ENCODE data around the gene CCDC71L. TPM values are rescaled to one million over a fixed set of nuclear protein-coding genes. Genes with fewer than 3 reads are reported as not detected.

CCDC71L gene
- total and polyA plus RNA-seq, 4 donors, result 8.5 to 47.6 (median 23.4) TPM

DNA sequence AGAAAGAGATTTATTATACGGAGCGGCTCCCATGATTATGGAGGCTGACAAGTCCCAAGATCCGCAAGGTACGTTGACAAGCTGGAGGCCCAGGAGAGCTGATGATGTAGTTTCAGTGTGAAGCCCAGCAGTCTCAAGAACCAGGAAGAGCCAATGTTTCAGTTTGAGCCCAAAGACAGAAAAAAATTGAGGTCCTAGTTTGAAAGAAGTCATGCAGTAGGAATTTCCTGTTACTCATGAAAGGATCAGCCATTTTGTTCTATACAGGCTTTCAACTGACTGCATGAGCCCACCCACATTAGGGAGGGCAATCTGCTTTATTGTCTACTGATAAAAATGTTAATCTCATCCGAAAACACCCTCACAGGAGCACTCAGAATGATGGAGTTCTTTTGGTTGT, 51.5 kb downstream of the CCDC71L start:
- Histone ChIP-seq H3K4me1 (ENCODE audit: control insufficient read depth in 5 of 5, insufficient read depth in 5 of 5, low read length in 5 of 5) (peaks cover 0 to 2% (median 0%) of the 10 kb centered on the region in 5 donors), H3K9me3 (ENCODE audit: control insufficient read depth in 4 of 4, insufficient read depth in 3 of 4, low read length in 3 of 4) (peaks cover 0 to 3% (median 1%) of the 10 kb centered on the region in 4 donors), H3K4me3 (no peak overlapping the region), H3K36me3 (ENCODE audit: control insufficient read depth in 4 of 4, insufficient read depth in 4 of 4, low read length in 4 of 4) (no peaks in the 10 kb centered on the region), H3K27ac (ENCODE audit: low read depth in 1 of 2, low read length in 1 of 2) (no peak overlapping the region), H3K9ac (ENCODE audit: insufficient read depth in 1 of 2, low read length in 2 of 2) (no peak overlapping the region), H3K27me3 (ENCODE audit: control insufficient read depth in 3 of 3, insufficient read depth in 3 of 3, low read length in 2 of 3) (no peaks in the 10 kb centered on the region)
- no peak for ATAC-seq (ENCODE audit: insufficient read depth, low FRiP score)
- TF ChIP-seq, protein P1, sequence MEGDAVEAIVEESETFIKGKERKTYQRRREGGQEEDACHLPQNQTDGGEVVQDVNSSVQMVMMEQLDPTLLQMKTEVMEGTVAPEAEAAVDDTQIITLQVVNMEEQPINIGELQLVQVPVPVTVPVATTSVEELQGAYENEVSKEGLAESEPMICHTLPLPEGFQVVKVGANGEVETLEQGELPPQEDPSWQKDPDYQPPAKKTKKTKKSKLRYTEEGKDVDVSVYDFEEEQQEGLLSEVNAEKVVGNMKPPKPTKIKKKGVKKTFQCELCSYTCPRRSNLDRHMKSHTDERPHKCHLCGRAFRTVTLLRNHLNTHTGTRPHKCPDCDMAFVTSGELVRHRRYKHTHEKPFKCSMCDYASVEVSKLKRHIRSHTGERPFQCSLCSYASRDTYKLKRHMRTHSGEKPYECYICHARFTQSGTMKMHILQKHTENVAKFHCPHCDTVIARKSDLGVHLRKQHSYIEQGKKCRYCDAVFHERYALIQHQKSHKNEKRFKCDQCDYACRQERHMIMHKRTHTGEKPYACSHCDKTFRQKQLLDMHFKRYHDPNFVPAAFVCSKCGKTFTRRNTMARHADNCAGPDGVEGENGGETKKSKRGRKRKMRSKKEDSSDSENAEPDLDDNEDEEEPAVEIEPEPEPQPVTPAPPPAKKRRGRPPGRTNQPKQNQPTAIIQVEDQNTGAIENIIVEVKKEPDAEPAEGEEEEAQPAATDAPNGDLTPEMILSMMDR (IDR thresholded peaks at IDR 0.05; ENCODE audit: control extremely low read depth, extremely low read depth), result no peak
- WGBS, 2 donors, result 94 to 95% methylated on average over 5 of the region's 5 CpGs
- DNase-seq, result no peak

DNA sequence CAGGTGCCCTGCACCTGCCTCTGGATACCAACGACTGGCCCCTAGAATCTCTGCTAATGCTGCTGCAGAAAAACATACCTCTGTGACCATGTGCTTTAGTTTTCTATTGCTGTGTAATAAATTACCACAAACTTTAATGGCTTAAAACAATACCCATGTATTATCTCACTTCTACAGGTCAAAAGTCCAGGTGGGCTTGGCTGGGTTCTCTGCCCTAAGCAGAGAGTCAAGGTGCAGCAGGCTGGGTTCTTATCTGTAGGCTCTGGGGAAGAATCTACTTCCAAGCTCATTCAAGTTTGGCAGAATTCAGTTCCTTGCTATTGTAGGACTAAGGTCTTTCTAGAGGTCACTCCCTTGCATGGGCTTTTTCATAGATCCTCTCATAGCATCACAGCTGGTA, 52.3 kb downstream of the CCDC71L start:
- no peak overlapping the region for H3K27ac ChIP-seq (ENCODE audit: low read depth in 1 of 2, low read length in 1 of 2)
- no peak for ATAC-seq (ENCODE audit: insufficient read depth, low FRiP score)
- no peak overlapping the region for H3K4me3 ChIP-seq
- no peak for DNase-seq
- TF ChIP-seq, protein P1 (IDR thresholded peaks at IDR 0.05; ENCODE audit: control extremely low read depth, extremely low read depth), result no peak
- peaks cover 0 to 3% (median 1%) of the 10 kb centered on the region in 4 donors for H3K9me3 ChIP-seq (ENCODE audit: control insufficient read depth in 4 of 4, insufficient read depth in 3 of 4, low read length in 3 of 4)
- WGBS, 2 donors, result 89 to 94% methylated on average over 1 of the region's 1 CpG
- no peaks in the 10 kb centered on the region for H3K36me3 ChIP-seq (ENCODE audit: control insufficient read depth in 4 of 4, insufficient read depth in 4 of 4, low read length in 4 of 4)
- H3K27me3 ChIP-seq (ENCODE audit: control insufficient read depth in 3 of 3, insufficient read depth in 3 of 3, low read length in 2 of 3), result no peaks in the 10 kb centered on the region
- no peak overlapping the region for H3K9ac ChIP-seq (ENCODE audit: insufficient read depth in 1 of 2, low read length in 2 of 2)
- H3K4me1 ChIP-seq (ENCODE audit: control insufficient read depth in 5 of 5, insufficient read depth in 5 of 5, low read length in 5 of 5), result peaks cover 0 to 2% (median 0%) of the 10 kb centered on the region in 5 donors

Other genes starting within 250 kb of the CCDC71L start
- 10 to 100 TPM; 10.1 to 10.8 TPM for gene PIK3CG, start 204.1 kb upstream of the CCDC71L start, total RNA-seq
- gene PIK3CG, start 204.1 kb upstream of the CCDC71L start, polyA plus RNA-seq, result 1 to 10 TPM in 1 of 2 donors, under 1 TPM in 1; 0.61 to 3.5 TPM